Endodermal cell (in vitro differentiated cells): Measurements from ENCODE around the gene RNF144A. TPM values are rescaled to one million over a fixed set of nuclear protein-coding genes. Genes with fewer than 3 reads are reported as not detected.

Source experiments
- DNase-seq: peaks from one replicate; pipeline ENCODE4 v3.0.0-alpha.2; 2017
- H3K27ac ChIP-seq: 2 replicates; pipeline ENCODE4 v1.5.1; 2013; ENCODE audit warnings: mild to moderate bottlenecking, low read depth, low read length, moderate library complexity
- H3K27me3 ChIP-seq: 2 replicates; pipeline ENCODE4 v1.6.1; 2013; ENCODE audit warnings: mild to moderate bottlenecking, low read length, moderate library complexity; ENCODE audit not compliant: insufficient read depth, control insufficient read depth, poor library complexity, severe bottlenecking
- H3K36me3 ChIP-seq: 2 replicates; pipeline ENCODE4 v1.7.0; 2013; ENCODE audit warnings: mild to moderate bottlenecking, low read length, moderate library complexity; ENCODE audit not compliant: control insufficient read depth, insufficient read depth
- H3K4me1 ChIP-seq: one replicate; pipeline ENCODE4 v1.7.0; 2013; ENCODE audit warnings: low read length; ENCODE audit not compliant: control insufficient read depth, insufficient read depth
- H3K4me3 ChIP-seq: 2 replicates; pipeline ENCODE4 v1.5.1; 2013; ENCODE audit warnings: mild to moderate bottlenecking, low read length, moderate library complexity
- H3K9ac ChIP-seq: 2 replicates; pipeline ENCODE4 v1.6.1; 2013; ENCODE audit warnings: mild to moderate bottlenecking, low read length, moderate library complexity; ENCODE audit not compliant: poor library complexity, severe bottlenecking; ENCODE audit errors: extremely low read depth
- H3K9me3 ChIP-seq: 2 replicates; pipeline ENCODE4 v1.6.1; 2013; ENCODE audit warnings: mild to moderate bottlenecking, low read length, moderate library complexity; ENCODE audit not compliant: control insufficient read depth
- H3K27ac Mint-ChIP-seq: 2 replicates; pipeline ENCODE4 v1.8.0; 2020; ENCODE audit warnings: mixed read lengths
- H3K27me3 Mint-ChIP-seq: 2 replicates; pipeline ENCODE4 v1.8.0; 2021; ENCODE audit warnings: mild to moderate bottlenecking, mixed read lengths; ENCODE audit not compliant: insufficient read depth
- H3K36me3 Mint-ChIP-seq: 2 replicates; pipeline ENCODE4 v1.8.0; 2020; ENCODE audit warnings: low read depth, mixed read lengths
- H3K4me1 Mint-ChIP-seq: 2 replicates; pipeline ENCODE4 v1.8.0; 2020; ENCODE audit warnings: mixed read lengths
- H3K4me3 Mint-ChIP-seq: 2 replicates; pipeline ENCODE4 v1.8.0; 2020; ENCODE audit warnings: mild to moderate bottlenecking, moderate library complexity, mixed read lengths
- H3K9me3 Mint-ChIP-seq: 2 replicates; pipeline ENCODE4 v1.8.0; 2020; ENCODE audit warnings: mild to moderate bottlenecking, mixed read lengths
- CTCF ChIP-seq: fragments of 200-600 bp; sonication (generic); conservative IDR thresholded peaks from 2 replicates; pipeline ENCODE4 v1.5.0; 2021; ENCODE audit warnings: antibody characterized with exemption, mild to moderate bottlenecking
- WGBS, 2 experiments: methylation state at CpG; one replicate each; pipeline versions ENCODE4 v1.1.5 to v1.1.7; 2013; ENCODE audit warnings: missing lambda C conversion rate in 2 of 2, mixed read lengths in 1 of 2; ENCODE audit not compliant: insufficient coverage in 1 of 2, insufficient read length in 1 of 2; 5-methylcytosine and 5-hydroxymethylcytosine counted together
- total RNA-seq, 2 donors: library from RNA; stranded (reverse); fragmentation: NEBNext Ultra II Directional in 1 of 2; extraction: Animal tissue kit (Norgen Biotek cat#: 25700) in 1 of 2; gene quantifications; 2 replicates in 1 of 2; 3 replicates in 1 of 2; pipeline ENCODE4 v1.2.1, GENCODE V29; 2021

RNF144A gene
- total RNA-seq, 2 donors from 2014 or later, result 12.4 to 26.0 TPM

- no peak overlapping the region for H3K27ac ChIP-seq
- H3K4me3 ChIP-seq, result no peak overlapping the region
- no peaks in the 10 kb centered on the region for H3K9me3 ChIP-seq
- no peak for DNase-seq
- H3K27me3 ChIP-seq, result no peaks in the 10 kb centered on the region
- Mint-ChIP-seq H3K4me1 (no peaks in the 10 kb centered on the region), H3K27ac (no peak overlapping the region), H3K4me3 (no peak overlapping the region), H3K9me3 (no peaks in the 10 kb centered on the region), H3K27me3 (no peaks in the 10 kb centered on the region), H3K36me3 (no peaks in the 10 kb centered on the region)
- H3K4me1 ChIP-seq, result no peaks in the 10 kb centered on the region
- TF ChIP-seq CTCF, result no peak
- H3K36me3 ChIP-seq, result no peaks in the 10 kb centered on the region
- WGBS, 2 experiments, result 63 to 67% methylated on average over 3 of the region's 3 CpGs
- no peak overlapping the region for H3K9ac ChIP-seq
These were observed 96.4 kb downstream of the RNF144A start for GRCh38 chr2:7013471-7014160.

- WGBS, 2 experiments, result 83 to 86% methylated on average over 4 to 5 of the region's 5 CpGs
- H3K27ac ChIP-seq, result no peak overlapping the region
- H3K9ac ChIP-seq, result no peak overlapping the region
- Mint-ChIP-seq H3K4me3 (no peak overlapping the region), H3K27ac (no peak overlapping the region), H3K27me3 (no peaks in the 10 kb centered on the region), H3K36me3 (no peaks in the 10 kb centered on the region), H3K4me1 (no peaks in the 10 kb centered on the region), H3K9me3 (no peaks in the 10 kb centered on the region)
- H3K27me3 ChIP-seq, result no peaks in the 10 kb centered on the region
- no peaks in the 10 kb centered on the region for H3K36me3 ChIP-seq
- H3K9me3 ChIP-seq, result no peaks in the 10 kb centered on the region
- DNase-seq, result peak; percentile 70
- H3K4me3 ChIP-seq, result no peak overlapping the region
- TF ChIP-seq CTCF, result peak; percentile 81
- no peaks in the 10 kb centered on the region for H3K4me1 ChIP-seq
These were observed 97.0 kb downstream of the RNF144A start for GRCh38 chr2:7014174-7014640.

GRCh38 chr2:7015007-7015950 is 98.1 kb downstream of the RNF144A start:
- no peak overlapping the region for H3K4me3 Mint-ChIP-seq
- Histone ChIP-seq H3K4me1 (no peaks in the 10 kb centered on the region), H3K9ac (no peak overlapping the region), H3K9me3 (no peaks in the 10 kb centered on the region), H3K36me3 (no peaks in the 10 kb centered on the region), H3K27me3 (no peaks in the 10 kb centered on the region), H3K27ac (peak overlapping the region; percentile 85), H3K4me3 (no peak overlapping the region)
- peak; percentile 15 for DNase-seq
- no peak overlapping the region for H3K27ac Mint-ChIP-seq
- TF ChIP-seq CTCF, result no peak
- 75 to 78% methylated on average over 10 to 12 of the region's 12 CpGs for WGBS, 2 experiments
- H3K27me3 Mint-ChIP-seq, result no peaks in the 10 kb centered on the region
- H3K4me1 Mint-ChIP-seq, result no peaks in the 10 kb centered on the region
- H3K9me3 Mint-ChIP-seq, result no peaks in the 10 kb centered on the region
- H3K36me3 Mint-ChIP-seq, result no peaks in the 10 kb centered on the region
